ENCODE data around the gene TUBB8.
"Not testable (repeated sequence)": the region's sequence is repeated elsewhere in the genome, so short reads cannot be mapped to it uniquely, and the experiment has no call there.

Gene TUBB8

DNA sequence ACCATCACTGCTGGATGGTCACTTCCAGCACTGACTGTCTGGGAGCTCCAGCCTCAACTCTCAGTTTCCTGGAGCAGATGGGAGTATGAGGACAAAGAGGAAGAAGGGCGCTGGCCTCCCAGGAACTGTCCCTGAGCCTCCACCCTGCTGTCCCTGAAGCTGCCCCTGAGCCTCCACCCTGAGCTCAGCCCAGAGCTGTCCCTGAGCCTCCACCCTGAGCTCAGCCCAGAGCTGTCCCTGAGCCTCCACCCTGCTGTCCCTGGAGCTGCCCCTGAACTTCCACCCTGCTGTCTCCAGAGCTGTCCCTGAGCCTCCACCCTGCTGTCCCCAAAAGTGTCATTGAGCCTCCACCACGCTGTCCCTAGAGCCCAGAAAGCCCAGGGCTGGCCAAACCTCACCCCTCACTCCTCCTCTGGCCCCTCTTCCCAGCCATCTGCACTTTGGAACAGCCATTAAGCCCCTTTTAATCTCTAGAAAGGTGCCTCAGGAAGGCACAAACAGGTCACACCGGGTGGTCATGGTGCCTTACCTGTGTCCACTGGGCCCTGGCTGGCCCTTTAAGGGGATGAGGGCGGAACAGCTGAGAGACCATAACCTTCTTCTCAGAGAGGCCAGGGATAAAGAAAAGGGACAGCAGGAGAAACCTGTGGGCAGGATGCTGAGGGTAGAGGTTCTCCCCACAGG is 30.6 kb upstream of the TUBB8 start:
- H3K27me3 ChIP-seq, result peaks cover 0 to 62% of the 10 kb centered on the region in 2 donors
- H3K4me3 ChIP-seq, result no peak overlapping the region
- intact Hi-C loops (cut with DNase I; ENCODE audit: low total_unique reads), result no loop called here
- H3K36me3 ChIP-seq, result no peaks in the 10 kb centered on the region
- no peaks in the 10 kb centered on the region for H3K9me3 ChIP-seq
- H3K27ac ChIP-seq, result no peak overlapping the region
- H3K4me1 ChIP-seq, result peaks cover 0 to 5% (median 0%) of the 10 kb centered on the region in 4 donors
- no peak for TF ChIP-seq CTCF (IDR thresholded peaks at IDR 0.05)
- no peak for DNase-seq

DNA sequence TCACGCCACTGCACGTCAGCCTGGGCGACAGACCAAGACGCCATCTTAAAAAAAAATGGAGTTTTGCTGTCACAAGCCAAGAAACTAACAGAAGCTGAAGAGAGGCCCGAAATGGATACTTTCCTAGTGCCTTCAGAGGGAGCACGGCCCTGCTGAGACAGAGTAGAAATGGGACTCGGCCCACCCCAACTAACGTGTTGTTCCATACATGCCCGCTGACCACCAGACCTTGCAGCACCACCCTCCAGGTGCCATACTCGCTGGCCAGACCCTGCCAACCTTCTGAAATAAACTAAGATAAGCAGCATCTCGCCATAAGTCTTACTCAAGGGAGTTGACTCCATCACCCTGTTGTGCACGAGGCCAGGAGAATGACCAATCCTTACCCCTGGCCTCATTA is 29.5 kb upstream of the TUBB8 start:
- TF ChIP-seq CTCF (IDR thresholded peaks at IDR 0.05), result no peak
- H3K4me3 ChIP-seq, result no peak overlapping the region
- H3K36me3 ChIP-seq, result no peaks in the 10 kb centered on the region
- H3K27ac ChIP-seq, result no peak overlapping the region
- H3K4me1 ChIP-seq, result peaks cover 0 to 5% (median 3%) of the 10 kb centered on the region in 4 donors
- H3K9me3 ChIP-seq, result no peaks in the 10 kb centered on the region
- intact Hi-C loops (cut with DNase I; ENCODE audit: low total_unique reads), result no loop called here
- peaks cover 0 to 54% of the 10 kb centered on the region in 2 donors for H3K27me3 ChIP-seq
- no peak for DNase-seq

GRCh38 chr10:74266-74621 is 25.1 kb upstream of the TUBB8 start:
- H3K9me3 ChIP-seq; intact Hi-C loops (cut with DNase I; ENCODE audit: low total_unique reads); H3K36me3 ChIP-seq; H3K4me1 ChIP-seq; H3K27ac ChIP-seq; DNase-seq: not testable (repeated sequence)
- H3K4me3 ChIP-seq, result peak overlapping the region; percentile 31 to 52
- peaks cover 0 to 23% of the 10 kb centered on the region in 2 donors for H3K27me3 ChIP-seq

GRCh38 chr10:73543-74265 is 24.6 kb upstream of the TUBB8 start:
- H3K4me1 ChIP-seq; DNase-seq; H3K36me3 ChIP-seq; H3K27ac ChIP-seq; H3K9me3 ChIP-seq; intact Hi-C loops (cut with DNase I; ENCODE audit: low total_unique reads): not testable (repeated sequence)
- Histone ChIP-seq H3K27me3 (peaks cover 0 to 18% of the 10 kb centered on the region in 2 donors), H3K4me3 (peak overlapping the region; percentile 31 to 52)
- peak; percentile 36 to 51 for TF ChIP-seq CTCF (IDR thresholded peaks at IDR 0.05)

DNA sequence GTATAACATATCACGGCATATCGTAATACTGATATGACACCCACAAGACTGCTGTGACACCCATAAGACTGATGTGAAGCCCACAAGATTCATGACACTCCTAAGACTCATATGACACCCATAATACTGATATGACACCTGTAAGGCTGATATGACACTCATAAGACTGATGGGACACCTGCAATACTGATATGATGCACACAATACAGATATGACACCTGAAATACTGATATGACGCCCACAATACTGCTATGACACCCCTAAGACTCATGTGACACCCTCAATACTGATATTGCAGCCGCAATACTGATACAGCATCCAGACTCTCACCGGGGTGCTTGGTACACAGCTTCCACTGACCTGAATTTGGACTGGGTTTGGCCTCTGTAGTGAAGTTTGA is 19.1 kb upstream of the TUBB8 start:
- DNase-seq; intact Hi-C loops (cut with DNase I; ENCODE audit: low total_unique reads); H3K4me3 ChIP-seq; H3K4me1 ChIP-seq; H3K27ac ChIP-seq; H3K9me3 ChIP-seq; H3K36me3 ChIP-seq; H3K27me3 ChIP-seq: not testable (repeated sequence)

GRCh38 chr10:49926-50325 is 830 bp upstream of the TUBB8 start:
- H3K27ac ChIP-seq; H3K27me3 ChIP-seq; DNase-seq; intact Hi-C loops (cut with DNase I; ENCODE audit: low total_unique reads); H3K4me3 ChIP-seq; H3K9me3 ChIP-seq; H3K36me3 ChIP-seq; H3K4me1 ChIP-seq: not testable (repeated sequence)

DNA sequence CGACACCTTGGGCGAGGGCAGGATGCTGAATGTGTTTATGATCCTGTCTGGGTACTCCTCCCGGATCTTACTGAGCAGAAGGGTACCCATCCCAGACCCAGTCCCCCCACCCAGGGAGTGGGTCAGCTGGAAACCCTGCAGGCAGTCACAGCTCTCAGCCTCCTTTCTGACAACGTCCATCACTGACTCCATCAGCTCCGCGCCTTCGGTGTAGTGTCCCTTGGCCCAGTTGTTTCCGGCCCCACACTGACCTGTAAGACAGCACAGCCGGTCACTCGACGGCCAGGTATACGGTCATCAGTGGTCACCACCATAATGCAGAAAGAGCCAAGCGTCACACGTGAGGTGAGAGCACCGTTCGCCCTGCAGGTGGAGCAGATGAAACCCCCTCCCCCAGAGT is 1.2 kb downstream of the TUBB8 start:
- H3K9me3 ChIP-seq; DNase-seq; H3K27me3 ChIP-seq; H3K36me3 ChIP-seq; intact Hi-C loops (cut with DNase I; ENCODE audit: low total_unique reads); H3K4me3 ChIP-seq; H3K4me1 ChIP-seq; H3K27ac ChIP-seq: not testable (repeated sequence)

DNA sequence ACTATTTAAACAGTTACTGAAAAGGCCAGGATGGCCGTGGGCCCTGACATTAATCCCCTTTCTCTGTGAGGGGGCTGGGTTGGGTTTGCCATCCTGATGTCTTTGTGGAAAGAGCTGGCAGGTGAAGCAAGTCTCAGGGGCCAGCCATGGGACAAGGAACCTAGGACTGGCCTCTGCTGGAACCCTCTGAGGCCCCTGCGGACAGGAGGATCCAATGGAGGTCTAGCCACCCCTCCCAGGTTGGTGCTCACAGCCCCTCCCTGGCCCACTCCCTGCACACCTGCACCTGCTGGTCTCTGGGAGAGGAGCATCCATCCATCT is 35.8 kb downstream of the TUBB8 start:
- H3K27ac ChIP-seq; intact Hi-C loops (cut with DNase I; ENCODE audit: low total_unique reads); H3K4me1 ChIP-seq; H3K27me3 ChIP-seq; H3K9me3 ChIP-seq; H3K4me3 ChIP-seq; H3K36me3 ChIP-seq; DNase-seq: not testable (repeated sequence)

DNA sequence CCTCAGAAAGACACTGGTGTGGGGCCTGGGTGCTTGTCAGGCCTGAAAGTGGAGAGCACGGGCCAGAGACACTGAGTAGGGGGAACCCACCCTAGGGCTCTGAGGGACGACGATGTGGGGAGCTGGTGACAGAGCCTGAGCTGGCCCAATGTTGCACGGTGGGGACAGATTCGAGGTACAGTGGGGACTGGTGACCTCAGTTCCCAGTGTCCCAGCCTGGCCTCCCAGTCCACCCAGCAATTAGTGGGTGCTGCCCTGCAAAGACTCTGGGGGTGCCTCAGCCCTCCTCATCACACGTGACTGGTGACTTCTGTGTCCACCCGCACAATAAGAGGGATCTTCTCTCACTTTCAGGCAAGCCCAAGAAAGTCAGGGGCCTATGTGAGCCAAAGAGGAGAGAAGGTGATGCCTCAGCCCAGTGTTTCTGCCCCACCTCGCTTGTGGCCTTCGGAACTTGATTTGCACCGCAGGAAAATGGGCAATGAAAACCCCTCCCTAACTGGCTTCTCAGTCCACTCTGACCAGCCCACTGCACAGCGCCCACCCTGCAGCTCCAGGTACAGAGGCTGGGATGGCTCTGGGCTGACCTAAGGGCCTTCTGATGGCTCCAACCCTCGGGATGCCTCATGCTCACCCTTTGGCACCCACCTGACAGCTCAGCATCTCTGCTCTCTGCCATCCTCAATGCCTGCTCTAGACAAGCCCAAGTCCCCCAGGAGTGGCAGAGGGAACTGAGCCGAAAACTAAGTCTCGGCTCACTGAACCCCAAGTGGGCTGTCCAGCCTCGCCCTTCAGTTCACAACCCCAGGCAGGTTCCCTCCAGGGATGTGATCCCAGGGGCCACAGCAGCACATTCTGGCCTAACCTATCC is 36.4 kb downstream of the TUBB8 start:
- H3K36me3 ChIP-seq; H3K4me1 ChIP-seq; intact Hi-C loops (cut with DNase I; ENCODE audit: low total_unique reads); H3K9me3 ChIP-seq; H3K27ac ChIP-seq; DNase-seq; H3K27me3 ChIP-seq; H3K4me3 ChIP-seq: not testable (repeated sequence)

DNA sequence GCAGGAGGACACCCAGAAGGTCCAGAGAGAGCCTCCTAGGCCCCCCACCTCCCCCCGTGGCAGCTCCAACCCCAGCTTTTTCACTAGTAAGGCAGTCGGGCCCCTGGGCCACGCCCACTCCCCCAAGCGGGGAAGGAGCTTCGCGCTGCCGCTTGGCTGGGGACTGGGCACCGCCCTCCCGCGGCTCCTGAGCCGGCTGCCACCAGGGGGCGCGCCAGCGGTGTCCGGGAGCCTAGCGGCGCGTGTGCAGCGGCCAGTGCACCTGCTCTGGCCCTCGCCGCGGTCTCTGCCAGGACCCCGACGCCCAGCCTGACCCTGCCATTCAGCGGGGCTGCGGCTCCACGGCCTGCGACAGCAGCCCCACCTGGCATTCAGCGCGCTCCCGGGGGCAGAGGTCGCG is 37.8 kb downstream of the TUBB8 start:
- H3K27me3 ChIP-seq; H3K4me3 ChIP-seq; intact Hi-C loops (cut with DNase I; ENCODE audit: low total_unique reads); H3K36me3 ChIP-seq; H3K4me1 ChIP-seq; H3K27ac ChIP-seq; DNase-seq; H3K9me3 ChIP-seq: not testable (repeated sequence)

All from tibial artery (tissue), 4 donors.